Dendritic cell treated with granulocyte-macrophage colony-stimulating factor and Interleukin-4, amounts not matched to agents 40 ng/mL and 50 ng/mL, for 4 days (primary cell): ENCODE measurements around the gene GEMIN8.

Experiments
- H3K27ac Mint-ChIP-seq: one replicate; pipeline ENCODE4 v1.8.0; 2022; ENCODE audit warnings: mild to moderate bottlenecking, mixed read lengths
- H3K27me3 Mint-ChIP-seq: one replicate; pipeline ENCODE4 v1.8.0; 2022; ENCODE audit warnings: mild to moderate bottlenecking, mixed read lengths
- H3K36me3 Mint-ChIP-seq: one replicate; pipeline ENCODE4 v1.8.0; 2022; ENCODE audit warnings: low read depth, mixed read lengths
- H3K4me1 Mint-ChIP-seq: one replicate; pipeline ENCODE4 v1.8.0; 2022; ENCODE audit warnings: low read depth, mixed read lengths
- H3K4me3 Mint-ChIP-seq: one replicate; pipeline ENCODE4 v1.8.0; 2022; ENCODE audit warnings: mild to moderate bottlenecking, moderate library complexity, mixed read lengths
- H3K9me3 Mint-ChIP-seq: one replicate; pipeline ENCODE4 v1.8.0; 2022; ENCODE audit warnings: mixed read lengths
- intact Hi-C: fragments of 100-400 bp; cut with micrococcal nuclease; formaldehyde crosslinking; loops from one replicate; pipeline ENCODE4 v1.15.0; 2022

The GEMIN8 gene

GRCh38 chrX:14029425-14030173, at the start of gene GEMIN8:
Gene GEMIN8 (minus strand): TSS chrX:14029892. CDS start chrX:14021478, 8,414 bp downstream.
- intact Hi-C loops, result loop anchor here (10.0 kb wide), 1 partner anchor 275 kb away; no protein-coding TSS in a partner anchor
- Mint-ChIP-seq H3K4me3 (peak within 1 kb of the TSS; percentile 92), H3K4me1 (peaks cover 18% of the 10 kb centered on the region), H3K36me3 (peaks cover 8% of the 10 kb centered on the region), H3K27ac (peak within 1 kb of the TSS; percentile 98), H3K9me3 (no peaks in the 10 kb centered on the region), H3K27me3 (no peaks in the 10 kb centered on the region)

- H3K4me1 Mint-ChIP-seq, result no peaks in the 10 kb centered on the region
- H3K9me3 Mint-ChIP-seq, result no peaks in the 10 kb centered on the region
- H3K36me3 Mint-ChIP-seq, result no peaks in the 10 kb centered on the region
- peaks cover 2% of the 10 kb centered on the region for H3K27me3 Mint-ChIP-seq
- intact Hi-C loops, result no loop called here
- no peak overlapping the region for H3K4me3 Mint-ChIP-seq
- no peak overlapping the region for H3K27ac Mint-ChIP-seq
Measured at GRCh38 chrX:14076639-14077038, 46.9 kb upstream of the GEMIN8 start.

GRCh38 chrX:14073556-14073955, 43.9 kb upstream of the GEMIN8 start:
- H3K9me3 Mint-ChIP-seq, result no peaks in the 10 kb centered on the region
- H3K27ac Mint-ChIP-seq, result no peak overlapping the region
- no peaks in the 10 kb centered on the region for H3K4me1 Mint-ChIP-seq
- H3K27me3 Mint-ChIP-seq, result peaks cover under 1% of the 10 kb centered on the region
- no peaks in the 10 kb centered on the region for H3K36me3 Mint-ChIP-seq
- intact Hi-C loops, result no loop called here
- no peak overlapping the region for H3K4me3 Mint-ChIP-seq

GRCh38 chrX:14073071-14073470, 43.4 kb upstream of the GEMIN8 start:
- H3K9me3 Mint-ChIP-seq, result no peaks in the 10 kb centered on the region
- intact Hi-C loops, result no loop called here
- H3K4me1 Mint-ChIP-seq, result no peaks in the 10 kb centered on the region
- H3K27me3 Mint-ChIP-seq, result no peaks in the 10 kb centered on the region
- H3K4me3 Mint-ChIP-seq, result no peak overlapping the region
- H3K27ac Mint-ChIP-seq, result no peak overlapping the region
- H3K36me3 Mint-ChIP-seq, result no peaks in the 10 kb centered on the region

GRCh38 chrX:14065800-14066199, 36.1 kb upstream of the GEMIN8 start:
- Mint-ChIP-seq H3K9me3 (no peaks in the 10 kb centered on the region), H3K27ac (no peak overlapping the region), H3K4me3 (no peak overlapping the region), H3K36me3 (no peaks in the 10 kb centered on the region), H3K4me1 (no peaks in the 10 kb centered on the region), H3K27me3 (peaks cover 2% of the 10 kb centered on the region)
- intact Hi-C loops, result no loop called here

GRCh38 chrX:14064626-14065432, 35.1 kb upstream of the GEMIN8 start:
- intact Hi-C loops, result no loop called here
- Mint-ChIP-seq H3K9me3 (no peaks in the 10 kb centered on the region), H3K27me3 (peaks cover 2% of the 10 kb centered on the region), H3K4me3 (no peak overlapping the region), H3K36me3 (no peaks in the 10 kb centered on the region), H3K27ac (no peak overlapping the region), H3K4me1 (no peaks in the 10 kb centered on the region)

- no peak overlapping the region for H3K27ac Mint-ChIP-seq
- intact Hi-C loops, result no loop called here
- H3K4me1 Mint-ChIP-seq, result no peaks in the 10 kb centered on the region
- no peak overlapping the region for H3K4me3 Mint-ChIP-seq
- H3K27me3 Mint-ChIP-seq, result peaks cover 2% of the 10 kb centered on the region
- no peaks in the 10 kb centered on the region for H3K9me3 Mint-ChIP-seq
- H3K36me3 Mint-ChIP-seq, result no peaks in the 10 kb centered on the region
Measured at GRCh38 chrX:14062524-14062923, 32.8 kb upstream of the GEMIN8 start.

- H3K4me1 Mint-ChIP-seq, result no peaks in the 10 kb centered on the region
- H3K36me3 Mint-ChIP-seq, result no peaks in the 10 kb centered on the region
- peaks cover 6% of the 10 kb centered on the region for H3K27me3 Mint-ChIP-seq
- no peak overlapping the region for H3K4me3 Mint-ChIP-seq
- no peak overlapping the region for H3K27ac Mint-ChIP-seq
- no peaks in the 10 kb centered on the region for H3K9me3 Mint-ChIP-seq
- intact Hi-C loops, result no loop called here
Measured at GRCh38 chrX:14056206-14056605, 26.5 kb upstream of the GEMIN8 start.

- Mint-ChIP-seq H3K36me3 (no peaks in the 10 kb centered on the region), H3K4me3 (no peak overlapping the region), H3K4me1 (no peaks in the 10 kb centered on the region), H3K27ac (no peak overlapping the region), H3K27me3 (peaks cover 10% of the 10 kb centered on the region), H3K9me3 (no peaks in the 10 kb centered on the region)
- intact Hi-C loops, result no loop called here
Measured at GRCh38 chrX:14051416-14051815, 21.7 kb upstream of the GEMIN8 start.

- intact Hi-C loops, result no loop called here
- no peak overlapping the region for H3K27ac Mint-ChIP-seq
- no peaks in the 10 kb centered on the region for H3K4me1 Mint-ChIP-seq
- no peaks in the 10 kb centered on the region for H3K9me3 Mint-ChIP-seq
- peaks cover 10% of the 10 kb centered on the region for H3K27me3 Mint-ChIP-seq
- no peaks in the 10 kb centered on the region for H3K36me3 Mint-ChIP-seq
- H3K4me3 Mint-ChIP-seq, result no peak overlapping the region
Measured at GRCh38 chrX:14050709-14051108, 21.0 kb upstream of the GEMIN8 start.

- H3K36me3 Mint-ChIP-seq, result no peaks in the 10 kb centered on the region
- intact Hi-C loops, result no loop called here
- no peak overlapping the region for H3K27ac Mint-ChIP-seq
- no peak overlapping the region for H3K4me3 Mint-ChIP-seq
- no peaks in the 10 kb centered on the region for H3K4me1 Mint-ChIP-seq
- peaks cover 1% of the 10 kb centered on the region for H3K27me3 Mint-ChIP-seq
- H3K9me3 Mint-ChIP-seq, result no peaks in the 10 kb centered on the region
Measured at GRCh38 chrX:14043209-14043608, 13.5 kb upstream of the GEMIN8 start.

- Mint-ChIP-seq H3K36me3 (no peaks in the 10 kb centered on the region), H3K4me3 (no peak overlapping the region)
Measured at GRCh38 chrX:14039344-14039743, 9.7 kb upstream of the GEMIN8 start.

GRCh38 chrX:14038375-14039085, 8.8 kb upstream of the GEMIN8 start:
- no peak overlapping the region for H3K27ac Mint-ChIP-seq
- intact Hi-C loops, result loop anchor here (5.0 to 10.0 kb wide), 3 partner anchors 284 to 1104 kb away; partner anchors contain the start of gene GLRA2
- H3K4me3 Mint-ChIP-seq, result no peak overlapping the region
- H3K9me3 Mint-ChIP-seq, result no peaks in the 10 kb centered on the region
- H3K27me3 Mint-ChIP-seq, result no peaks in the 10 kb centered on the region
- no peaks in the 10 kb centered on the region for H3K4me1 Mint-ChIP-seq
- no peaks in the 10 kb centered on the region for H3K36me3 Mint-ChIP-seq

More at GRCh38 chrX:14039344-14039743, 9.7 kb upstream of the GEMIN8 start:
- no peaks in the 10 kb centered on the region for H3K4me1 Mint-ChIP-seq
- H3K27me3 Mint-ChIP-seq, result no peaks in the 10 kb centered on the region
- H3K27ac Mint-ChIP-seq, result no peak overlapping the region
- no peaks in the 10 kb centered on the region for H3K9me3 Mint-ChIP-seq
- intact Hi-C loops, result loop anchor here (5.0 to 10.0 kb wide), 3 partner anchors 285 to 1103 kb away; partner anchors contain the start of gene GLRA2

GRCh38 chrX:14032406-14032805, 2.7 kb upstream of the GEMIN8 start:
- Mint-ChIP-seq H3K27ac (no peak overlapping the region), H3K9me3 (no peaks in the 10 kb centered on the region), H3K27me3 (no peaks in the 10 kb centered on the region), H3K36me3 (peaks cover 8% of the 10 kb centered on the region), H3K4me3 (no peak overlapping the region), H3K4me1 (peaks cover 10% of the 10 kb centered on the region)
- intact Hi-C loops, result loop anchor here (1.0 to 10.0 kb wide), 2 partner anchors 278 to 526 kb away; no protein-coding TSS in a partner anchor
